Activated CD4-positive, CD25-positive, alpha-beta regulatory T cell treated with anti-CD3 and anti-CD28 coated beads, Interleukin-2, amount 50 U/mL, for 16 hours (primary cell): Measurements from ENCODE around the gene CFAP161.
A peak's percentile ranks its signal among the peaks of the same experiment; 100 is the strongest.

Experiments used
- DNase-seq: peaks from one replicate; pipeline ENCODE4 v3.0.0-alpha.2; 2020; ENCODE audit warnings: low read depth, low spot score

The CFAP161 gene

DNA sequence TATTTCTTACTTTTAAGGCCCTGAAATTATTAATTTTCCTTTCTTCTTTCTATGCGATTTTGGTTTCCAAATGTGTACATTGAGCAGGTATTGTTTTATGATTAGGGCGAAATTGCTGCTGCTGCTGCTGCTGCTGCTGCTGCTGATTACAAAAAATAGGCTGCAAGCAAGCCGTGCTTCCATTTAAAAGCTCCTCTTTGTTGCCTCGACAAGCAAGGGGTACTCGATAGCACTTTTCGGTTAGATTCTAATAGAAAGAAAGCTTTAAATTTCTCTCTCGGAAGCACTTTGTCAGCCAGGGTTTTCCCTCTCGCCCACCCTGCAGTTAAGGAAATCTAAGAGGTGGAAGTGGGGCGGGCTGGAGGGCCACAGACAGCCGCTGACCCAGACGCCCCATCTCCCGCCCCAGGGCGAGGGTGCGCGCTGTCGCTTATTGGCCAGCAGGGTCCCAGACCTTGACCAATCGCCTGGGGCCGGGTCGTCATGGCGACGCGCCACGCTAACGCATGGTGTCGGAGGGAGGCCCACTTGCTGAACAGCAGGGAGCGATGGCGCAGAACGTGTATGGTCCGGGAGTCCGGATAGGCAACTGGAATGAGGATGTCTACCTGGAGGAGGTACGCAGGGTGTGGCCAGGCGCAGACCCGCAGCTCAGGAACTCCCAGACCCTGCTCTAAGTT, at the start of gene CFAP161:
Gene CFAP161 (plus strand): TSS at position 489 of the 680 bp plus-strand sequence. CDS start 60 bp downstream, at position 549.
- DNase-seq = no peak

- no peak for DNase-seq
Measured at GRCh38 chr15:81084716-81085115, 49.4 kb upstream of the CFAP161 start.

DNA sequence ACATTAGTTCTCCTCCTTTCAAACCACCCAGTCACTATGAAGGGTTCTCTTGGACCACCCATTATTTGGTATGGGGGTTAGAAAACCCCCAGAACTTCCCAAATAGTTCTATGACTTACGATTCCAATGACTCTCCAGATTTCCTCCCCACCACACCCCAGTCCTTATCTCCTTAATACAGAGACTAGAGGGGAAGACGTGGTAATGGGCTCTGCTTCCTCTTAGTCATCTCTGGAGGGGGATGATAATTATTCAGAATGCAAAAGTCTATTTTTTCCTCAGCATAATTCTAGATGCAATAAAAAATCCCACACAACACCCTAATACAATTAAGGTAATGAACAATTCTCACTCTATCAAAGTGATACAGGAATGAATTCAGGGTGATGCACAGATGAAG, 48.9 kb upstream of the CFAP161 start:
- no peak for DNase-seq

DNA sequence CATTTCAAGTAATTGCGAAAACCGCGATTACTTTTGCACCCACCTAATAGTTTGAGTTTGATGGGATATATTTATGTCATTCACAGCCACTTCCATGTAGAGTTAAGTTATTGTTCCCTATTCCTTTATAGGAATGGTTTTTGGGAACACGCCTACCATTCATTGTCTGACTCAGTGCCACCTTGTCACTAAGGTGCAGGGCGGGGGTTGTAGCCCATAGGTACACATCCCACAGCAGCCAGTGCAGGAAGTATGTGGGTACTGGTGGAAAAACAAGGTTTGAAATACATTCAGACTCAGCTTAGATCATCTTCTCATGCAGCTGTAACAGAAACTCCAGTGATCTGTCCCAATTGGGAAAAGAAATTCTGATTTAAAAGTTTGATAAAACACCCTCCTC, 48.2 kb upstream of the CFAP161 start:
- DNase-seq = no peak

DNA sequence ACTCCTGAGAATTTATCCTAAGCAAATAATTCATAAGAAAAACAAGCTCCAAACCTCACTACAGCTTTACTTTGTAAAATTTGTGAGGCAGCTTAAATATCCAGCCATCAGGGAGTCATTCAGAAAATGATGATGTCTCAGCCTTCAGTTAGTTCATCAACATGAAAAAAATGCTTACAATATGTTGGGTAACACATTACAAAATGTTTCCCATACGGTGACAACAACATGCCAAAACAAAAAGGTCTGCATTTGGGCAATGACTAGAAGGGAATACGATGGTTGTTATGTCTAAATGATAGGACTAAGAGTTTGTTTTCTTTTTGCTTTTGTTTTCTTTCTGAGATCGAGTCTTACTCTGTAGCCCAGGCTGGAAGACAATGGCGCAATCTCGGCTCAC, 47.0 kb upstream of the CFAP161 start:
- DNase-seq = no peak

- no peak for DNase-seq
Measured at GRCh38 chr15:81087694-81088093, 46.4 kb upstream of the CFAP161 start.

DNA sequence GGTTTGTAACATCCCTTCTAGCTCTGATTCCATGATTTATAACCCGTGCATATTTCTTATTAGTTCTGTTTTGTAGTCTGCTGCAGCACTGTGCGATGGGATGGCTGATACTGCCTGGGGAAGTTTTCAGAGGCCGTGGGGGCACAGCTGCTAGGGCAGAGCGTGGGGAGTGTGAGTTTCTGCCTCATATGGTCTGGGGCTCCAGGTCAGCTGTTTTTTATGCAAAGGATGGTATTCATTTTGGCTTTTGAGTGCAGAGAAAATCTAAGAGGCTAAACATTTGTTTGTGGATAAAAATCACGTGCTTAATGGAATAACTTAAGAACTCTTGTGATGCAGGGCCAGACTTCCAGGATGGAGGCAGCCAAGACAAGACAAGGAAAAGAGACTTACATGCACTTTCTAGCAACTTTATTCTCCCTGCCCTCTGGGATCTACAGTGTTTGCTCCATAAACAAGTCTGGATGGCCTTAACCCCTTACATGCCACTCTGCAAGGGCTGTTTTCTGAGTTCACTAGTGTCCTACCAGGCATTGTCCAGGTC, 45.5 kb upstream of the CFAP161 start:
- no peak for DNase-seq

GRCh38 chr15:81091889-81092558, 42.0 kb upstream of the CFAP161 start:
- no peak for DNase-seq

DNA sequence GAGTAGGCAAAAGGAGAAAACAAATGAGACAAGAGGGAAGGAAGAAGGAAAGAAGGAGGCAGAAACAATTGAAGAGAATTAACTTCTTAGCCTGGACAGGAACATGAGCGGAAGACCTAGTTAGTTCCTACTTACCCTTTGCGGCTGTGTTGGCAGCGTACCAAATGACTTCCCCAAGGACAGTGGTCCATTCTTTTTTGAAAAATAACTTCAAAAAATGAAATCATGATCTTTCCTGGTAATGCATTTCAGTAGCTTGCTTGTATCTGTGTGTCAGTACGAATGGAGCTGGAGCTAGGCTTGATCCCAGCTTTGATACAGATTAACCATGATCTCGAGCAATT, 41.5 kb upstream of the CFAP161 start:
- DNase-seq = no peak

GRCh38 chr15:81093961-81094360, 40.1 kb upstream of the CFAP161 start:
- no peak for DNase-seq

GRCh38 chr15:81095690-81096365, 38.2 kb upstream of the CFAP161 start:
- no peak for DNase-seq

DNA sequence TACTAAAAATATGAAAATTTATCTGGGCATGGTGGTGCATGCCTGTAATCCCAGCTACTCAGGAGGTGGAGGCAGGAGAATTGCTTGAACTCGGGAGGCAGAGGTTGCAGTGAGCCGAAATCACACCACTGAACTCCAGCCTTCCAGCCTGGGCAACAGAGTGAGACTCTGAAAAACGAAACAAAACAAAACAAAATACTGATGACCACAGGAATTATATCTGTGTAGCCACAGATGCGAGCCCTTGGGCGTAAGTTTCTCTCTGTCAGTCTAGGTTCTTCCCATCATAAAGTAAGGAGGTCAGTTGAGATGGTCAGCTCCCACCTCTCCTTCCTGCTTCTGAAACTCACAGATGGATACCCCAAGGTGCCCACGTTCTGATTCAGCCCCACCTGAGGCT, 37.7 kb upstream of the CFAP161 start:
- no peak for DNase-seq

GRCh38 chr15:81097116-81097889, 36.8 kb upstream of the CFAP161 start:
- DNase-seq = no peak

GRCh38 chr15:81097890-81098280, 36.2 kb upstream of the CFAP161 start:
- DNase-seq = no peak

GRCh38 chr15:81098349-81098748, 35.7 kb upstream of the CFAP161 start:
- no peak for DNase-seq

DNA sequence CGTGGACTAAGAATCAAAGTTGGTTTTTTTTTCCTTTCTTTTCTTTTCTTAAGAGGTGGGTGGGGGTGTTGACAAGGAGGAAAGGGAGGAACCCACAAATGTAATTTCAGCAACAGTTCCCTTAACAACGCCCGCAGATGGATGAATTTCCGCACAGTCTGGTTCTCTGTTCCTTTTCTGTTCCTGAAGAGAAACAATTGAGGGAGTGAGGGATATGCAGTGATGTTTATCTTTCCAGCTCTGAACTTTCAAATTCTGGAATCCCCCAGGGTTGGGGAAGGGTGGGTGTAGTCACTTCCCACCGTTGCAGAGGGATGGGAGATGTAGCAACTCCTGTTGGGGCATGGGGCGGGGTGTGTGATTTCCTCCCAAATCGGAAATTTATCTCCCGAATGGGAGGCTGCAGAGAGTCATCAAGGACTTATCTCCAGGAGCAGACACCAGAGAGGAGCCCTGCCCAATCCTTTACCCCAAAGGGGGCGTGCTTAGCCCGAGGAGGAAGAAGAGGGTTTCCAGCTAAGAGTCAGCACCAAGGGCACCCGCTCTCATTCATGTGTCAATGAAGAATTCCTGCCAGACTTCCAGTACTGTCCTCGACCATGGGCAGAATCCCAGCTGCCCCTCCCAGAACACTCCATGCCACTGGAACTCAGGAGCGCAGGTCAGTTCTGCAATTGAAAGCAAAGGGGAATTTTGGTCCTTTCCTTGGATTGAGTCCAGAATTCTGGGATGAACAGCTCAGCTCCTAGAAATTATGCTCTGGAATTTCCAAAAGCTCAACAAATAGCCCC, 35.0 kb upstream of the CFAP161 start:
- no peak for DNase-seq

DNA sequence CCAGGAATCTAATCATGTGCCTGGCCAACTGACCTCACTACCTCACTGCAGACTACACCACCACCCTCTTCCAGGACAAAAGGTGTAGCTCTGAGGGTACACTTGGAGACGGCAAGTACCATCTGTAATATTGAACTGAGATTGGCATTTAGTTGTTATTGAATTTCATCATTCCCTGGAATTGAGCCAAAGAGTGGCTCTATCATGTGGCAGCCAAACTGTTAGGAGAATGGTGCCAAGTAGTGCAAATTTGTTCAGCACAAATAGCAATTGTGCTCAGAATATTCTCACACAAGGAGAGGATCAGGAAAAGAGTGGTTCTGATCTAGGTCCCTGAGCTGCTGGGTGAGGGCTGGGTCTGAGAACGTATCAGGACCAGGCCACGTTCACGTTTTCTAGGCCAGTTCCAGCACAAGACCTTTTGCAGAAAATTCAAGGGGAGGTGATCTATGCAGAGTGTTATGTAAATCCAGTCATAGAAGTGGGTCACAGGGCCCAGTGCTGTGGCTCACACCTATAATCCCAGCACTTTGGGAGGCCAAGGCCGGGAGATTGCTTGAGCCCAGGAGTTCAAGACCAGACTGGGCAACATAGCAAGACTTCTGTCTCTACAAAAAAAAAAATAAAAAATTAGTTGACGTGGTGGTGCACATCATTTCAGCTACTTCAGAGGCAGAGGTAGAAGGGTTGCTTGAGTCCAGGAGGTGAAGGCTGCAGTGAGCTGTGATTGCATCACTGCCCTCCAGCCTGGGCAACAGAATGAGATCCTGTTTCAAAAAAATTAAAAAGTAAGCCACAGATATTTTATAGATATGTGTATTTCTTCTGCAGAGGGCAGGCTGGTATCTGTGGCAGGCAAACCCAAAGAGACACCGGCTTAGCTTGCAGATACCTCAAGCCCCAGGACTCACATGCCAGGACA, 31.9 kb upstream of the CFAP161 start:
- DNase-seq = no peak

GRCh38 chr15:81103857-81104256, 30.2 kb upstream of the CFAP161 start:
- DNase-seq = no peak

GRCh38 chr15:81105545-81105944, 28.5 kb upstream of the CFAP161 start:
- DNase-seq = no peak

DNA sequence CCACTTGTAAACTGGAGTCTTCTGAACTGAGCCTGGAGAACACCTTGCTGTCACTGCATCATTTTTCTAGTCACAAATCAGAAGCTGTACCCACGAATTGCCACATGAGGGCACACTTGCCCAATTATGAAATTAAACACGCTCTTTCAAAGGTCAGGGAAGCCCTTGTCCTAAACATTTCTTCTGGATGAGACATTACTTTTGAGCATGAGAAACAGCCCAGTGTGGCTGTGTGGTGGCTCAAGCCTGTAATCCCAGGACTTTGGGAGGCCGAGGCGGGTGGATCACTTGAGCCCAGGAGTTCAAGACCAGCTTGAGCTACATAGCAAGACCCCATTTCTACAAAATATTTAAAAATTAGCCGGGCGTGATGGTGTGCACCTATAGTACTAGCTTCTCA, 27.5 kb upstream of the CFAP161 start:
- peak; percentile 5 for DNase-seq
